Measurements from ENCODE around the gene EXOSC3.
"Not testable (repeated sequence)": the region's sequence is repeated elsewhere in the genome, so short reads cannot be mapped to it uniquely, and the experiment has no call there.

Gene EXOSC3

DNA sequence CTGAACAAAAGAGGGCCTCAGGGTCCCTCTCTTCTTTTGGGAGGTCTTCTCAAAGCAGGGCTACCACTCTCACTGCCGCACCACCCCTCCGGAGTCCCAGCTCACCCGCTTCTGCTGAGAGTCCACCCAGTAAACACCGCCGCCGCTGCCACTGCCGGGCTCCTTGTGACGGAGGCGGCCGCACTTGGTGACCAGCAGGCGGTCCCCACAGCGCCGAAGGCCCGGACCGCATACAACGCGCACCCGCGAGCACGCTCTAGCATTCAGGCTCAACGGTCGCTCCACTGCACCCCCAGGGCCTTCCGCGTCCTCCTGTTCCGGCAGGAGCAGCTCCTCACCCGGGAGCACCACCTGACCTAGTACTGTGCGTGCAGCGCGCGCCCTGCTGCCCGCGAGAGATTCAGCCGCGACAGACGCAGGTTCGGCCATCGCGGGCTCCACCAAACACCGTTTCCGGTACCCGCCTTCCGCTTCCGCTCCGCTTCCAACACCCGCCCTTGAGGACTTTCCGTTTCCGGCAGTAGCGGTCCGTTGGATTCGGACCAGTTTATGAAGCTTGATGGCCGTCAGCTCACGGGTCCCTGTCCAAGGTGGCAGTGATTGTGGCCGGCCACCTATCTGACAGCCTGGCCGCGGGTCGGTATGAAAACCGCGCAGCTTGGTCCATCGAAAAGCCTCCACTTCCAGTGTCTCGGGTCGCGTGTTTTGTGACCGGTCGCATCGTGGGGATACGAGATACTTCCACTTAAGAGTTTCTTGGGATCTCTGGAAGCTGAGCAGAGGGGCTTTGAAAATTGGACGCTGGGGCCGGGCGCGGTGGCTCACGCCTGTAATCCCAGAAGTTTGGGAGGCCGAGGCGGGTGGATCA, at the start of gene EXOSC3:
Gene EXOSC3, minus strand, starts transcription at position 449 of the 868 bp plus-strand sequence. Its CDS starts 20 bp downstream, at position 429.
- in situ Hi-C loops (cut with HindIII; ENCODE audit: low pct_unique_long_range_greater_than_20kb, low sequenced_read_pairs): no loop called here
- no peak for TF ChIP-seq JUND (IDR thresholded peaks at IDR 0.05; ENCODE audit: low read depth)

DNA sequence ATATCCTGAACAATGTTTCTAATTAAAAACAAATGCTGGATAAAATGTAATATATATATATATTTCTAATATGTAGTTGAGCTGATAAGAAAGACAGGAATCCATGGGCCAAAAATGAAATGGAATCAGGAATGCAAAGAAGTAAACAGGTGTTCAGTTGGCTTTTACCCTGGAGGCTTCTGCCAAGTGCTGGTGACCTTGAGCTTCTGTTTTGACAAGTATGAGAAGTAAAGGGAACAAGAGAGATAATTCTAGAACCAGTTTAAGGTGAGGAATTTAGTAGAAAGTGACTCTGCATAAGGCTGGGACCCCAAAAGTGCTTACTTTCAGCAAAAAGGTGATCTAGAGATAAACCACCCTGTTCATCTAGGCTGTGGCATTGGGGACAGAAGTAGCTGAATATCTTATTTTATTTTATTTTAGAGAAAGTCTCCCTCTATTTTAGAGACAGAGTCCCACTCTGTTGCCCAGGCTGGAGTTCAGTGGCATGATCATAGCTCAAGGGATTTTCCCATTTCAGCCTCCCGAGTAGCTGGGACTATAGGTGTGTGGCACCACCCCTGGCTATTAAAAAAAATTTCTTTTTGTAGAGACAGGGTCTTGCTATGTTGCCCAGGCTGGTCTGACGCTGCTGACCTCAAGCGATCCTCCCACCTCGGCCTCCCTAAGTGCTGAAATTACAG, 42.8 kb upstream of the EXOSC3 start:
- TF ChIP-seq JUND (IDR thresholded peaks at IDR 0.05; ENCODE audit: low read depth): no peak
- in situ Hi-C loops (cut with HindIII; ENCODE audit: low pct_unique_long_range_greater_than_20kb, low sequenced_read_pairs): no loop called here
- DNase-seq (ENCODE audit: low read depth in 1 of 2, low spot score in 1 of 2): no peak

More for the DNA sequence above, at the start of gene EXOSC3:
- peak; percentile 77 to 93 for DNase-seq (ENCODE audit: low read depth in 1 of 2, low spot score in 1 of 2)

DNA sequence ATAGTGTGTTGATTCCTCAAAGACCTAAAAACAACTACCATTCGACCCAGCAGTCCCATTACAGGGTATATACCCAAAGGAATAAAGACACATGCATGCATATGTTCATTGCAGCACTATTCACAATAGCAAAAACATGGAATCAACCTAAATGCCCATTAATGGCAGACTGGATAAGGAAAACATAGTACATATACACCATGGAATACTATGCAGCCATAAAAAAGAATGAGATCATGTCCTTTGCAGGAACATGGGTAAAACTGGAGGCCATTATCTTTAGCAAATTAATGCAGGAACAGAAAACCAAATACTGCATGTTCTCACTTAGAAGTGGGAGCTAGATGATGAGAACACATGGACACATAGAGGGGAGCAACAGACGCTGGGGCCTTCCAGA, 40.3 kb upstream of the EXOSC3 start:
- in situ Hi-C loops (cut with HindIII; ENCODE audit: low pct_unique_long_range_greater_than_20kb, low sequenced_read_pairs); DNase-seq (ENCODE audit: low read depth in 1 of 2, low spot score in 1 of 2): not testable (repeated sequence)

DNA sequence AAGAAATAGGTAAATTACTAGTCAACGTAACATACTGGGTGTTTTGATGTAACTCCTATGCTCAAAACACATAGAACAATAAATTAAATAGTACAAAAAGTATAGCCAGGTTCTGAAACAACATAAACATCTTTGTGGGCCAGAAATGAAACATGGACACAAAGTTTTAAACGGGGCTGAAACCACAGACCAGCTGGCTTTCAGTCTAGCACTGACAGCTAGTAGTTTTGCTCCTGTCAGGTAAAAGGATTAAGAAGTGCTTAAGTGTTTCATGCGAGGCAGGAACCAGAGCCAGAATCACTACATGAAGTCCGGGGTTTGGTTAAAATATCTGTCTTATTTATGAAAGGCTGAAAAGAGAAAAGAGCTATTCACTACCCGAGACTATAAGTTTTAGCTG, 35.3 kb upstream of the EXOSC3 start:
- DNase-seq (ENCODE audit: low read depth in 1 of 2, low spot score in 1 of 2): no peak
- in situ Hi-C loops (cut with HindIII; ENCODE audit: low pct_unique_long_range_greater_than_20kb, low sequenced_read_pairs): no loop called here
- TF ChIP-seq JUND (IDR thresholded peaks at IDR 0.05; ENCODE audit: low read depth): no peak

DNA sequence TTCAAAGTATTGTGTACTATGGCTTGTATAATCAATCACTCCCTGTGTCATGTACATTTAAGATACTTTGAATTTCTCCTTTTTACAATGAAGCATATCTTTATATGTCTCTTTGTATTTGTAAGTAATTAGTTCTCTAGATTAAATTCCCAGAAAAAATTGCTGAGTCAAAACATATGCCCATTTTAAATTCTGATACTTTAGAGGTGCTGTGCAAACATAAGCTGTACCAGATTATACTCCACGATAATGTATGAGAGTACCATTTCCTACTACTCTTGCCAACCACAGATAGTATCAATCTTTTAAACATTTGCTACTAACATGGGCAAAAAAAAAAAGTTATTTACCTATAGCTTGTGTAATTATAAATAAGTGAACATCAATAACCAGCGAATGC, 34.0 kb upstream of the EXOSC3 start:
- in situ Hi-C loops (cut with HindIII; ENCODE audit: low pct_unique_long_range_greater_than_20kb, low sequenced_read_pairs): no loop called here
- peak in 1 of 2 experiments; percentile 14 for DNase-seq (ENCODE audit: low read depth in 1 of 2, low spot score in 1 of 2)
- TF ChIP-seq JUND (IDR thresholded peaks at IDR 0.05; ENCODE audit: low read depth): no peak

DNA sequence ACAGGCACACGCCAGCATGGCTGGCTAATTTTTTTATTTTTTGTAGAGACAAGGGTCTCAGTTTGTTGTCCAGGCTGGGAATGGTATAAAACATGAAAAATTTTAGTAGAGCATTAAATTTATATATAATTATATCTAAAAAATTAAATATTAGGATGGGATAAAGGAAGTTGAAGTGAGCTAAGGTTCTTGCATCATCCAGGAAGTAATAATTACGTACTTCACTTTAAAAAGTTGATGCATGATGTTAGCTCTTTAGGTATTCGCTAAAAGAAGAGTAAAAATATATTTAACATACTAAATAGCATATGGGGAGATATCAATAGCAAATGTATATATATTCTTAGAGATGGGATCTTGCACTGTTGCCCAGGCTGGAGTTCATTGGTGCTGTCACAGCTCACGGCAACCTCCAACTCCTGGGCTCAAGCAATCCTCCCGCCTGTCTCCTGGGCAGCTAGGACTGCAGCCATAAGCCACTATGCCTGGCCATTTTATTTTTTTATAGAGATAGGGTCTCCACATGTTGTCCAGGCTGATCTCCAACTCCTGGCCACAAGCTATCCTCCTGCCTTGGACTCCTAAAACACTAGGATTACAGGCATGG, 28.0 kb upstream of the EXOSC3 start:
- DNase-seq (ENCODE audit: low read depth in 1 of 2, low spot score in 1 of 2): no peak
- no peak for TF ChIP-seq JUND (IDR thresholded peaks at IDR 0.05; ENCODE audit: low read depth)
- in situ Hi-C loops (cut with HindIII; ENCODE audit: low pct_unique_long_range_greater_than_20kb, low sequenced_read_pairs): no loop called here

DNA sequence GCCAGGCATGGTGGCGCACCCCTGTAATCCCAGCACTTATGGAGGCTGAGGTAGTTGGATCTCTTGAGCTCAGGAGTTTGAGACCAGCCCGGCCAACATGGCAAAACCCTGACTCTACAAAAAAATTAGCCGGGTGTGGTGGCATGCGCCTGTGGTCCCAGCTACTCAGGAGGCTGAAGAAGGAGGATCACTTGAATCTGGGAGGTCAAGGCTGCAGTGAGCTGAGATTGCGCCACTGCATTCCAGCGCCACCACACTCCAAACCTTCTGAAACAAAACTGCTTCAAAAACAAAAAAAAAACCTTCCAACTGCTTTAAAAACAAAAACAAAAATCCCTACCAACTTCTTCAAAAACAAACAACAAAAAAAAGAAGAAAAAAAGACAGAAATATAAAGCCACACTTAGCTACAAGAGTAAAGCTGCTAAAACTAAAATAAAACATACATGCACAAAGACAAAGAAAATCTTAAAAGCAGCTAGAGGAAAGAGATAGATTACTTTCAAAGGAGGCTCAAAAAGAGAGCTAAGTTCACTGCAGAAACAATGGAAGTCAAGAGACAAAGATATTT, 27.1 kb upstream of the EXOSC3 start:
- in situ Hi-C loops (cut with HindIII; ENCODE audit: low pct_unique_long_range_greater_than_20kb, low sequenced_read_pairs): no loop called here
- no peak for DNase-seq (ENCODE audit: low read depth in 1 of 2, low spot score in 1 of 2)
- TF ChIP-seq JUND (IDR thresholded peaks at IDR 0.05; ENCODE audit: low read depth): no peak

DNA sequence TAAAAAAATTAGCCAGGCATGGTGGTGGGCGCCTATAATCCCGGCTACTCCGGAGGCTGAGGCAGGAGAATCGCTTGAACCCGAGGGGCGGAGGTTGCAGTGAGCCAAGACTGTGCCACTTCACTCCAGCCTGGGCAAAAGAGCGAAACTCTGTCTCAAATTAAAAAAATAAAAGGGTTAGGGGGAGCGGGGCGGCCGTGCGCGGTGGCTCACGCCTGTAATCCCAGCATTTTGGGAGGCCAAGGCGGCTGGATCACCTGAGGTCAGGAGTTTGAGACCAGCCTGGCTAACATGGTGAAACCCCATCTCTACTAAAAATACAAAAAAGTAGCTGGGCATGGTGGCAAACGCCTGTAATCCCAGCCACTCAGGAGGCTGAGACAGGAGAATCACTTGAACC, 24.8 kb upstream of the EXOSC3 start:
- in situ Hi-C loops (cut with HindIII; ENCODE audit: low pct_unique_long_range_greater_than_20kb, low sequenced_read_pairs); DNase-seq (ENCODE audit: low read depth in 1 of 2, low spot score in 1 of 2): not testable (repeated sequence)

DNA sequence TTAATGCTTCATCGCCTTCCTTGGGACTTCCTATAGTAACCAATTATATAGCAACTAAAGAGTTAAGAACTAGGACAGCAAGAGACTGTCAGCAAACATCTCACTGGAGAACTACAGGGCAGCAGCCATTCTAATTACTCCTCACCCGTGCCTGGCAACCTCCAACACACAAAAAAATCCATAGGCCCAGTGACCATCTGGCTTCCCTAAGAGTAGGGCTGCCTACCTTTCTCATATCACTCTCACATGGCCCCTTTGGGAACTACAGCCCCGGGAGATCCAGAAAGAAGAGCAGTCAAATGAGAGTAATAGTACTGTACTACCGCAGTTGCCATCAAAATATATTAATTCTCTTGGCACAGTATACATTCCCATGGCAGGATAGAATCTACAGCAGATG, 21.4 kb upstream of the EXOSC3 start:
- no peak for TF ChIP-seq JUND (IDR thresholded peaks at IDR 0.05; ENCODE audit: low read depth)
- in situ Hi-C loops (cut with HindIII; ENCODE audit: low pct_unique_long_range_greater_than_20kb, low sequenced_read_pairs): no loop called here
- DNase-seq (ENCODE audit: low read depth in 1 of 2, low spot score in 1 of 2): no peak

DNA sequence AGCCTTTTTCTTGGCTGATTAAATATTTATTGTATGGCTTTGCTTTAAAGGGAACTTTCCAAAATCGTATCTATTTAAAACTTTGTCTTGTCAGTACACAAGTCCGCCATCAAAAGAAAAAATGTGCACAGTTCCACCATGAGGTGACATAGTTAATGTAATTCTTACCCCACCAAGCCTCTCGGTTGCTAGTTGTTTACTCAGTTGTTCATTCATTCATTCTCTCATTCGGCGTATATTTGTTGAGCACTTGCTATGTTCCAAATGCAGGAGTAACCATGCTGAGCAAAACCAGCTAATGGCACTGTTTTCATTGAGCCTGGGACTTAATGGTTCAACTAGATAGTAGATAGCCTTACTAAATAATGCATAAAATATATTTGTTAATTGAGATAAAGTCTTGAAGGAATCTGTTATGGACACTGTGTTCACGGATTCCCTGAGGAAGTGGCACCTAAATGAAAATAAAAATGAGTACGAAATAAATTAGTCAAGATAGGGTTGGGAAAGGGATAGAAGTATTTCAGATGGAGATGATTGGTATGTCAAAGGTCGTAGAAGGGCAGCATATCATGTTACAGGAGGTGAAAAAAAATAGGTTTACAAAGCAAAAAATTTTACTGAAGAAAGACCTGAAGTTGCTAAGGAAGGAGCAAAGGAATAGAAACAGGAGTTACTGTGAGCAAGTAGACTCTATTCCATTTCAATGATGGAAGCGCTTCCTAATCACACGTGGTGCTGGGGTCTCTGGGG, 17.3 kb upstream of the EXOSC3 start:
- in situ Hi-C loops (cut with HindIII; ENCODE audit: low pct_unique_long_range_greater_than_20kb, low sequenced_read_pairs): no loop called here
- DNase-seq (ENCODE audit: low read depth in 1 of 2, low spot score in 1 of 2): no peak
- no peak for TF ChIP-seq JUND (IDR thresholded peaks at IDR 0.05; ENCODE audit: low read depth)

DNA sequence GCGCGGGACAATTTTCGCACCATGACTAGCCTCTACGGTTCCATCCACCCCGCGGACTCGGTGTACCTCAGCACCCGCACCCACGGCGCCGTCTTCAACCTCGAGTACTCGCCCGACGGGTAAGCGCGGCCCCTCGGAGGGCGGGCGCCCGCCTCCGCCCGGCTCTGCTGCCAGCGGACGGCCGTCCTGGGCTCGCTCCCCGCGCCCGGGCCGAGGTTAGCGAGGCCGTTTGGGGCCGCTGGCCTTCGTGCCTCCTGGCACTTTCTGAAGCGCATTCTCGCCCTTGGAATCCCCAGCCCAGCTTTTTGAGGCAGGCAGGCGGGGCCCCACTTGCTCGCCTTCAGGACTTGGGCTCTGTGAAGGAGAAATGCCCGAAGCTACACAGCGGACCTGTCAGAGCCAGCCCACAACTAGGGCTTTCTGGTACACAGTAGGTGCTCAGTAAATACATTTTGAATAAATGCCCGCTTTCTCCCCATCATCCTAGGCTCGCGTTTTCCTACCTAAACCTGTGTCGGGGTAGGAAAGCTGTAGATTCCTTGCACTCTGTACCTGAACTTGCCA, 16.5 kb upstream of the EXOSC3 start:
- no peak for DNase-seq (ENCODE audit: low read depth in 1 of 2, low spot score in 1 of 2)
- TF ChIP-seq JUND (IDR thresholded peaks at IDR 0.05; ENCODE audit: low read depth): no peak
- in situ Hi-C loops (cut with HindIII; ENCODE audit: low pct_unique_long_range_greater_than_20kb, low sequenced_read_pairs): no loop called here
